ENCODE data around the gene ZDHHC8. TPM values are rescaled to one million over a fixed set of nuclear protein-coding genes. Genes with fewer than 3 reads are reported as not detected.

The ZDHHC8 gene
- total RNA-seq, 1 donor from 2014 or later: 8.4 TPM

- no peak for DNase-seq
Observed at GRCh38 chr22:20095521-20095920, 36.1 kb upstream of the ZDHHC8 start.

GRCh38 chr22:20096574-20097420 lies 34.8 kb upstream of the ZDHHC8 start:
- no peak for DNase-seq

GRCh38 chr22:20099099-20099711 lies 32.4 kb upstream of the ZDHHC8 start:
- no peak for DNase-seq

- no peak for DNase-seq
Observed at GRCh38 chr22:20101638-20102037, 30.0 kb upstream of the ZDHHC8 start.

- no peak for DNase-seq
Observed at GRCh38 chr22:20102203-20102780, 29.3 kb upstream of the ZDHHC8 start.

- DNase-seq: no peak
Observed at GRCh38 chr22:20105456-20106204, 26.0 kb upstream of the ZDHHC8 start.

GRCh38 chr22:20106205-20106848 lies 25.3 kb upstream of the ZDHHC8 start:
- DNase-seq: no peak

- DNase-seq: no peak
Observed at GRCh38 chr22:20106849-20107237, 24.8 kb upstream of the ZDHHC8 start.

GRCh38 chr22:20107471-20107901 lies 24.1 kb upstream of the ZDHHC8 start:
- no peak for DNase-seq

GRCh38 chr22:20107951-20108756 lies 23.4 kb upstream of the ZDHHC8 start:
- DNase-seq: no peak

GRCh38 chr22:20108757-20109230 lies 22.8 kb upstream of the ZDHHC8 start:
- no peak for DNase-seq

GRCh38 chr22:20109411-20110358 lies 21.9 kb upstream of the ZDHHC8 start:
- no peak for DNase-seq

GRCh38 chr22:20110359-20110985 lies 21.1 kb upstream of the ZDHHC8 start:
- no peak for DNase-seq

GRCh38 chr22:20111045-20111688 lies 20.4 kb upstream of the ZDHHC8 start:
- no peak for DNase-seq

- DNase-seq: no peak
Observed at GRCh38 chr22:20111689-20112622, 19.6 kb upstream of the ZDHHC8 start.

- DNase-seq: no peak
Observed at GRCh38 chr22:20112623-20113511, 18.7 kb upstream of the ZDHHC8 start.
